Loucy (cell line): ENCODE data around the gene NCSTN.

Source experiments
- EZH2phosphoT487 ChIP-seq: fragments of 200-600 bp; IDR thresholded peaks from 2 replicates; pipeline ENCODE4 v1.6.1; 2018; ENCODE audit warnings: antibody characterized with exemption, mild to moderate bottlenecking, moderate library complexity, borderline replicate concordance
- TF ChIP-seq, protein P1 (sequence below): fragments of 200-600 bp; sonication (generic); conservative IDR thresholded peaks from 2 replicates; pipeline ENCODE4 v1.5.1; 2014; ENCODE audit warnings: mild to moderate bottlenecking, antibody characterized with exemption, low read length

GRCh38 chr1:160400646-160401486 lies 57.7 kb downstream of the NCSTN start:
- TF ChIP-seq, protein P1, sequence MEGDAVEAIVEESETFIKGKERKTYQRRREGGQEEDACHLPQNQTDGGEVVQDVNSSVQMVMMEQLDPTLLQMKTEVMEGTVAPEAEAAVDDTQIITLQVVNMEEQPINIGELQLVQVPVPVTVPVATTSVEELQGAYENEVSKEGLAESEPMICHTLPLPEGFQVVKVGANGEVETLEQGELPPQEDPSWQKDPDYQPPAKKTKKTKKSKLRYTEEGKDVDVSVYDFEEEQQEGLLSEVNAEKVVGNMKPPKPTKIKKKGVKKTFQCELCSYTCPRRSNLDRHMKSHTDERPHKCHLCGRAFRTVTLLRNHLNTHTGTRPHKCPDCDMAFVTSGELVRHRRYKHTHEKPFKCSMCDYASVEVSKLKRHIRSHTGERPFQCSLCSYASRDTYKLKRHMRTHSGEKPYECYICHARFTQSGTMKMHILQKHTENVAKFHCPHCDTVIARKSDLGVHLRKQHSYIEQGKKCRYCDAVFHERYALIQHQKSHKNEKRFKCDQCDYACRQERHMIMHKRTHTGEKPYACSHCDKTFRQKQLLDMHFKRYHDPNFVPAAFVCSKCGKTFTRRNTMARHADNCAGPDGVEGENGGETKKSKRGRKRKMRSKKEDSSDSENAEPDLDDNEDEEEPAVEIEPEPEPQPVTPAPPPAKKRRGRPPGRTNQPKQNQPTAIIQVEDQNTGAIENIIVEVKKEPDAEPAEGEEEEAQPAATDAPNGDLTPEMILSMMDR, result no peak
- TF ChIP-seq EZH2phosphoT487, result no peak
